ENCODE data around the gene GFRAL.

GRCh38 chr6:55450005-55450404, 122.7 kb downstream of the GFRAL start:
- TF ChIP-seq CTCF (IDR thresholded peaks at IDR 0.05) (no peak), POLR2A (IDR thresholded peaks at IDR 0.05) (no peak)
